H1 (cell line): ENCODE measurements around the gene MEIS3. TPM values are rescaled to one million over a fixed set of nuclear protein-coding genes. Genes with fewer than 3 reads are reported as not detected.

ENCODE experiments used
- CTCF ChIA-PET: fragments of 300-600 bp; sonication (Branson Sonifier 250); formaldehyde crosslinking; loops from one replicate; lab custom pipeline; 2021; ENCODE audit not compliant: partially characterized antibody; lab: Charles Lee
- POLR2A ChIA-PET: fragments of 300-600 bp; sonication (Branson Sonifier 250); formaldehyde crosslinking; loops from one replicate; lab custom pipeline; 2021; ENCODE audit warnings: inconsistent platforms; ENCODE audit not compliant: partially characterized antibody; lab: Charles Lee
- DNase-seq, 2 experiments: peaks; one replicate each; pipeline versions ENCODE4 v3.0.0 to v3.0.0-alpha.2; 2010 to 2022; ENCODE audit warnings: low spot score in 2 of 2, low read depth in 1 of 2, mixed read lengths in 1 of 2
- FAIRE-seq: peaks from 2 replicates; lab custom pipeline; 2011; peaks lifted over from hg19 to GRCh38; lab: Jason Lieb, UNC
- H2AFZ ChIP-seq: 2 replicates; pipeline ENCODE4 v1.8.1; 2012; ENCODE audit warnings: low read length, inconsistent platforms
- H2AK5ac ChIP-seq: 2 replicates; pipeline ENCODE4 v1.6.1; 2013; ENCODE audit warnings: low read depth, low read length
- H2BK120ac ChIP-seq: replicated peaks from 2 replicates; pipeline ENCODE3; 2013; ENCODE audit warnings: low read depth, low read length, inconsistent platforms
- H2BK12ac ChIP-seq: 2 replicates; pipeline ENCODE4 v1.6.1; 2013; ENCODE audit warnings: low read depth, low read length
- H2BK15ac ChIP-seq: 2 replicates; pipeline ENCODE4 v1.6.1; 2013; ENCODE audit warnings: low read length
- H2BK20ac ChIP-seq: 2 replicates; pipeline ENCODE4 v1.6.1; 2013; ENCODE audit warnings: low read length
- H2BK5ac ChIP-seq: 2 replicates; pipeline ENCODE4 v1.6.1; 2013; ENCODE audit warnings: low read depth, low read length
- H3K14ac ChIP-seq: 2 replicates; pipeline ENCODE4 v1.6.1; 2013; ENCODE audit warnings: inconsistent platforms; ENCODE audit not compliant: insufficient read length
- H3K18ac ChIP-seq: 2 replicates; pipeline ENCODE4 v1.6.1; 2013; ENCODE audit warnings: low read length; ENCODE audit errors: extremely low read depth
- H3K23ac ChIP-seq: 2 replicates; pipeline ENCODE4 v1.6.1; 2013; ENCODE audit warnings: inconsistent platforms; ENCODE audit not compliant: insufficient read length
- H3K23me2 ChIP-seq: 2 replicates; pipeline ENCODE4 v1.6.1; 2013; ENCODE audit warnings: low read depth, low read length
- H3K27ac ChIP-seq: 2 replicates; pipeline ENCODE4 v1.6.1; 2011; ENCODE audit warnings: low read depth, low read length, inconsistent platforms
- H3K27me3 ChIP-seq, 4 experiments: replicated peaks in 1 of 4; 1 replicate in 1 of 4; 2 replicates in 3 of 4; pipeline versions ENCODE4 v1.6.1 to v1.8.1; 2011 to 2013; ENCODE audit warnings: low read length in 3 of 4, mild to moderate bottlenecking in 3 of 4, inconsistent platforms in 2 of 4, mixed read lengths in 2 of 4, moderate library complexity in 1 of 4; ENCODE audit not compliant: control insufficient read depth in 3 of 4, insufficient read depth in 3 of 4; ENCODE audit errors: extremely low read depth in 1 of 4
- H3K36me3 ChIP-seq, 4 experiments: 2 replicates each; pipeline versions ENCODE4 v1.6.1 to v1.8.1; 2011 to 2013; ENCODE audit warnings: mild to moderate bottlenecking in 4 of 4, low read length in 3 of 4, moderate library complexity in 2 of 4, control low read depth in 1 of 4, inconsistent platforms in 1 of 4; ENCODE audit not compliant: insufficient read depth in 4 of 4, control insufficient read depth in 2 of 4
- H3K4ac ChIP-seq: replicated peaks from 2 replicates; pipeline ENCODE3; 2013; ENCODE audit warnings: low read length, low read depth, mixed read lengths, inconsistent platforms; ENCODE audit not compliant: insufficient read length
- H3K4me1 ChIP-seq, 4 experiments: replicated peaks in 1 of 4; 1 replicate in 1 of 4; 2 replicates in 3 of 4; pipeline versions ENCODE4 v1.6.1 to v1.8.1; 2011 to 2013; ENCODE audit warnings: low read length in 3 of 4, inconsistent platforms in 2 of 4, mixed read lengths in 1 of 4; ENCODE audit not compliant: insufficient read depth in 4 of 4, control insufficient read depth in 3 of 4
- H3K4me2 ChIP-seq, 2 experiments: 2 replicates each; pipeline versions ENCODE4 v1.6.1 to v1.8.1; 2011 to 2013; ENCODE audit warnings: low read depth in 2 of 2, low read length in 2 of 2, control low read depth in 1 of 2, inconsistent platforms in 1 of 2, mild to moderate bottlenecking in 1 of 2; ENCODE audit not compliant: insufficient read depth in 1 of 2
- H3K4me3 ChIP-seq, 4 experiments: fragments of 200-600, 300-600 bp in 1 of 4; sonication (generic), shearing (Covaris generic), sonication (Bioruptor Twin) in 1 of 4; 2 replicates each; pipeline versions ENCODE4 v1.5.1 to v1.8.1; 2011 to 2016; ENCODE audit warnings: low read length in 4 of 4, low read depth in 3 of 4, control low read depth in 2 of 4, inconsistent platforms in 2 of 4, mild to moderate bottlenecking in 2 of 4, mixed read lengths in 1 of 4, moderate library complexity in 1 of 4; ENCODE audit not compliant: insufficient read depth in 2 of 4; ENCODE audit errors: extremely low read depth in 1 of 4
- H3K56ac ChIP-seq: replicated peaks from 2 replicates; pipeline ENCODE3; 2013; ENCODE audit warnings: low read depth, mild to moderate bottlenecking, mixed read lengths, low read length, inconsistent platforms; ENCODE audit not compliant: insufficient read length
- H3K79me1 ChIP-seq: 2 replicates; pipeline ENCODE4 v1.6.1; 2013; ENCODE audit warnings: low read depth, low read length, control low read depth
- H3K79me2 ChIP-seq, 2 experiments: 2 replicates each; pipeline versions ENCODE4 v1.6.1 to v1.8.1; 2012 to 2013; ENCODE audit warnings: low read length in 2 of 2, mild to moderate bottlenecking in 2 of 2, inconsistent platforms in 1 of 2; ENCODE audit not compliant: insufficient read depth in 2 of 2, control insufficient read depth in 1 of 2
- H3K9ac ChIP-seq, 4 experiments: replicated peaks in 1 of 4; 1 replicate in 1 of 4; 2 replicates in 3 of 4; pipeline versions ENCODE4 v1.6.1 to v1.8.1; 2011 to 2013; ENCODE audit warnings: low read depth in 3 of 4, low read length in 3 of 4, control low read depth in 2 of 4, mild to moderate bottlenecking in 2 of 4, moderate library complexity in 2 of 4, inconsistent platforms in 1 of 4; ENCODE audit errors: extremely low read depth in 1 of 4
- H3K9me3 ChIP-seq, 2 experiments: 2 replicates each; pipeline versions ENCODE4 v1.6.1 to v1.8.1; 2012 to 2013; ENCODE audit warnings: mild to moderate bottlenecking in 2 of 2, moderate library complexity in 2 of 2, control low read depth in 1 of 2, inconsistent platforms in 1 of 2, low read depth in 1 of 2, low read length in 1 of 2, mixed read lengths in 1 of 2; ENCODE audit not compliant: insufficient read depth in 2 of 2
- H4K20me1 ChIP-seq, 2 experiments: replicated peaks in 1 of 2; 2 replicates each; pipeline versions ENCODE3 to v1.8.1; 2011 to 2013; ENCODE audit warnings: inconsistent platforms in 2 of 2, low read length in 2 of 2, mild to moderate bottlenecking in 1 of 2; ENCODE audit not compliant: insufficient read depth in 2 of 2, control insufficient read depth in 1 of 2
- H4K5ac ChIP-seq: 2 replicates; pipeline ENCODE4 v1.6.1; 2013; ENCODE audit warnings: low read length, low read depth, mixed read lengths, inconsistent platforms; ENCODE audit not compliant: insufficient read length
- H4K8ac ChIP-seq: 2 replicates; pipeline ENCODE4 v1.8.0; 2013; ENCODE audit warnings: mild to moderate bottlenecking, moderate library complexity, low read length, inconsistent platforms; ENCODE audit not compliant: insufficient read depth; ENCODE audit errors: extremely low read depth
- H4K91ac ChIP-seq: replicated peaks from 2 replicates; pipeline ENCODE3; 2013; ENCODE audit warnings: low read length, mixed read lengths, inconsistent platforms; ENCODE audit not compliant: insufficient read length
- EZH2 ChIP-seq: fragments of 200-600 bp; sonication (generic); IDR thresholded peaks from 2 replicates; pipeline ENCODE4 v1.7.1; 2012; ENCODE audit warnings: low read depth, mild to moderate bottlenecking, moderate library complexity, low read length, inconsistent platforms; ENCODE audit not compliant: severe bottlenecking
- JUND ChIP-seq: IDR thresholded peaks from 2 replicates; pipeline ENCODE4 v1.6.1; 2011; ENCODE audit warnings: mild to moderate bottlenecking, improper control_type of control experiment, low read length
- SP2 ChIP-seq: IDR thresholded peaks from 2 replicates; pipeline ENCODE4 v1.6.1; 2012; ENCODE audit warnings: mild to moderate bottlenecking, low read length, inconsistent platforms
- TBP ChIP-seq: IDR thresholded peaks from 2 replicates; pipeline ENCODE4 v1.6.1; 2011; ENCODE audit warnings: low read depth, low read length, improper control_type of control experiment
- ZNF274 ChIP-seq: IDR thresholded peaks from 2 replicates; pipeline ENCODE4 v1.7.0; 2012; ENCODE audit warnings: low read length, borderline replicate concordance; ENCODE audit errors: extremely low read depth
- WGBS, 2 experiments: shearing (Covaris generic) in 1 of 2; methylation state at CpG; one replicate each; pipeline versions ENCODE4 v1.1.6 to v1.1.7; 2013 to 2015; ENCODE audit warnings: low lambda C conversion rate in 2 of 2, mixed read lengths in 2 of 2, inconsistent platforms in 1 of 2, low coverage in 1 of 2, missing lambda C conversion rate in 1 of 2; ENCODE audit not compliant: insufficient replicate concordance in 2 of 2, insufficient coverage in 1 of 2, insufficient read length in 1 of 2; ENCODE audit errors: extremely low coverage in 1 of 2, missing lambda C conversion rate in 1 of 2; 5-methylcytosine and 5-hydroxymethylcytosine counted together
- polyA plus RNA-seq, 7 experiments: library from polyadenylated mRNA; depleted of rRNA in 3 of 7; stranded (reverse) in 5 of 7; unstranded in 2 of 7; fragments of >200 nt in 5 of 7; fragments of 200-250 nt in 2 of 7; gene quantifications; 1 replicate in 5 of 7; 2 replicates in 1 of 7; 4 replicates in 1 of 7; pipeline versions ENCODE4 v1.2.1 to v1.2.3, GENCODE V29; 2011 to 2013; ENCODE audit warnings: missing spikeins in 2 of 7, mixed read lengths in 2 of 7
- total RNA-seq: library from RNA; stranded (reverse); fragmentation: NEBNext Ultra II Directional; extraction: Animal tissue kit (Norgen Biotek cat#: 25700); gene quantifications from 2 replicates; pipeline ENCODE4 v1.2.1, GENCODE V29; 2021
- TF ChIP-seq, protein P1 (sequence below): IDR thresholded peaks from 2 replicates; pipeline ENCODE4 v1.6.1; 2011; ENCODE audit warnings: low read length, improper control_type of control experiment

MEIS3 gene
- total and polyA plus RNA-seq, 2 of the 8 experiments (the other 6 are each of a cell fraction or from before 2014, with no cell fraction given) = 24.5 to 28.2 TPM

DNA sequence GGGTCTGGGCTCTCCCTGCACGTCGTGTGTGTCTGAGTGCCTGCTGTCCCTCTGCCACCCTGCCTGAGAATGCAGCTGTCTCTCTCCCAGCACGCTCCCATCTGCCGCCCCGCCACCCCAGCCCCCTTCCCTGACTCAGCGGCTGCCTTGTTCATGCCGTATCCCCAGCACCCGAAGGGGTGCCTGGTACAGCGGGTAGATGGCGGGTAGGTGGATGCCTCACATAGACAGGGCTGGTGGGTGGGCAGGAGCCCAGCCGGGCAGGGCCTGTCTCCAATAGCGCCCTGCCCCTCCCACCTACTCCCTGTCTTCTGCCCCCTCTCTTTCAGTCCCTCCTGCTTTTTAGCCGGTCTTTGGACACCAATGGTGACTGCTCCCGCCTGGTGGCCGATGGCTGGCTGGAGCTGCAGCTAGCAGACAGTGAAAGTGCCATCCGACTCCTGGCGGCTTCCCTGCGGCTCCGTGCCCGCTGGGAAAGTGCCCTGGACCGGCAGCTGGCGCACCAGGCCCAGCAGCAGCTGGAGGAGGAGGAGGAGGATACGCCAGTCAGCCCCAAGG, 39.9 kb downstream of the MEIS3 start:
- Histone ChIP-seq H3K9ac (no peak overlapping the region; a peak in 1 of 7 replicates), H3K27ac (no peak overlapping the region), H3K14ac (no peak overlapping the region), H4K91ac (no peak overlapping the region), H3K9me3 (no peaks in the 10 kb centered on the region), H3K79me1 (no peaks in the 10 kb centered on the region), H3K23me2 (no peaks in the 10 kb centered on the region), H3K56ac (no peak overlapping the region), H3K18ac (no peak overlapping the region), H2BK20ac (no peak overlapping the region), H2AK5ac (no peak overlapping the region), H2BK15ac (no peak overlapping the region), H2BK120ac (no peak overlapping the region), H3K4me2 (no peak overlapping the region), H3K27me3 (no peaks in the 10 kb centered on the region), H3K23ac (no peak overlapping the region), H2BK12ac (no peak overlapping the region), H4K20me1 (peaks cover 2 to 6% of the 10 kb centered on the region in 2 experiments), H4K8ac (no peak overlapping the region), H3K4me3 (no peak overlapping the region), H3K4ac (no peak overlapping the region), H2AFZ (no peak overlapping the region), H2BK5ac (no peak overlapping the region), H3K79me2 (no peaks in the 10 kb centered on the region), H4K5ac (no peak overlapping the region), H3K36me3 (peaks cover 31 to 68% (median 62%) of the 10 kb centered on the region in 4 experiments; a peak in 7 of 8 replicates), H3K4me1 (no peaks in the 10 kb centered on the region)
- ChIA-PET CTCF (interaction anchor here (5.1 to 6.8 kb wide), 2 partner anchors 11 to 36 kb away, joined by 19 to 50 read pairs; no protein-coding TSS in a partner anchor), POLR2A (interaction anchor here (0.6 to 1.1 kb wide), 2 partner anchors 12 to 45 kb away, joined by 3 to 4 read pairs; no protein-coding TSS in a partner anchor)
- DNase-seq (no peak), FAIRE-seq (no peak)
- WGBS, 2 experiments = 95% methylated on average over 23 of the region's 23 CpGs; no CpG with 5 or more reads in 1 of the 2 experiments
- TF ChIP-seq TBP (no peak), EZH2 (no peak), JUND (no peak), SP2 (no peak), ZNF274 (no peak)
- TF ChIP-seq, protein P1, sequence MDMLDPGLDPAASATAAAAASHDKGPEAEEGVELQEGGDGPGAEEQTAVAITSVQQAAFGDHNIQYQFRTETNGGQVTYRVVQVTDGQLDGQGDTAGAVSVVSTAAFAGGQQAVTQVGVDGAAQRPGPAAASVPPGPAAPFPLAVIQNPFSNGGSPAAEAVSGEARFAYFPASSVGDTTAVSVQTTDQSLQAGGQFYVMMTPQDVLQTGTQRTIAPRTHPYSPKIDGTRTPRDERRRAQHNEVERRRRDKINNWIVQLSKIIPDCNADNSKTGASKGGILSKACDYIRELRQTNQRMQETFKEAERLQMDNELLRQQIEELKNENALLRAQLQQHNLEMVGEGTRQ = no peak
